Endodermal cell (in vitro differentiated cells): Measurements from ENCODE around the gene BAD. TPM values are rescaled to one million over a fixed set of nuclear protein-coding genes. Genes with fewer than 3 reads are reported as not detected.
A peak's percentile ranks its signal among the peaks of the same experiment; 100 is the strongest.

ENCODE experiments used
- DNase-seq: peaks from one replicate; pipeline ENCODE4 v3.0.0-alpha.2; 2017
- H3K27ac ChIP-seq: 2 replicates; pipeline ENCODE4 v1.5.1; 2013; ENCODE audit warnings: mild to moderate bottlenecking, low read depth, low read length, moderate library complexity
- H3K27me3 ChIP-seq: 2 replicates; pipeline ENCODE4 v1.6.1; 2013; ENCODE audit warnings: mild to moderate bottlenecking, low read length, moderate library complexity; ENCODE audit not compliant: insufficient read depth, control insufficient read depth, poor library complexity, severe bottlenecking
- H3K36me3 ChIP-seq: 2 replicates; pipeline ENCODE4 v1.7.0; 2013; ENCODE audit warnings: mild to moderate bottlenecking, low read length, moderate library complexity; ENCODE audit not compliant: control insufficient read depth, insufficient read depth
- H3K4me1 ChIP-seq: one replicate; pipeline ENCODE4 v1.7.0; 2013; ENCODE audit warnings: low read length; ENCODE audit not compliant: control insufficient read depth, insufficient read depth
- H3K4me3 ChIP-seq: 2 replicates; pipeline ENCODE4 v1.5.1; 2013; ENCODE audit warnings: mild to moderate bottlenecking, low read length, moderate library complexity
- H3K9ac ChIP-seq: 2 replicates; pipeline ENCODE4 v1.6.1; 2013; ENCODE audit warnings: mild to moderate bottlenecking, low read length, moderate library complexity; ENCODE audit not compliant: poor library complexity, severe bottlenecking; ENCODE audit errors: extremely low read depth
- H3K9me3 ChIP-seq: 2 replicates; pipeline ENCODE4 v1.6.1; 2013; ENCODE audit warnings: mild to moderate bottlenecking, low read length, moderate library complexity; ENCODE audit not compliant: control insufficient read depth
- H3K27ac Mint-ChIP-seq: 2 replicates; pipeline ENCODE4 v1.8.0; 2020; ENCODE audit warnings: mixed read lengths
- H3K27me3 Mint-ChIP-seq: 2 replicates; pipeline ENCODE4 v1.8.0; 2021; ENCODE audit warnings: mild to moderate bottlenecking, mixed read lengths; ENCODE audit not compliant: insufficient read depth
- H3K36me3 Mint-ChIP-seq: 2 replicates; pipeline ENCODE4 v1.8.0; 2020; ENCODE audit warnings: low read depth, mixed read lengths
- H3K4me1 Mint-ChIP-seq: 2 replicates; pipeline ENCODE4 v1.8.0; 2020; ENCODE audit warnings: mixed read lengths
- H3K4me3 Mint-ChIP-seq: 2 replicates; pipeline ENCODE4 v1.8.0; 2020; ENCODE audit warnings: mild to moderate bottlenecking, moderate library complexity, mixed read lengths
- H3K9me3 Mint-ChIP-seq: 2 replicates; pipeline ENCODE4 v1.8.0; 2020; ENCODE audit warnings: mild to moderate bottlenecking, mixed read lengths
- WGBS, 2 experiments: methylation state at CpG; one replicate each; pipeline versions ENCODE4 v1.1.5 to v1.1.7; 2013; ENCODE audit warnings: missing lambda C conversion rate in 2 of 2, mixed read lengths in 1 of 2; ENCODE audit not compliant: insufficient coverage in 1 of 2, insufficient read length in 1 of 2; 5-methylcytosine and 5-hydroxymethylcytosine counted together
- total RNA-seq, 2 donors: library from RNA; stranded (reverse); fragmentation: NEBNext Ultra II Directional in 1 of 2; extraction: Animal tissue kit (Norgen Biotek cat#: 25700) in 1 of 2; gene quantifications; 2 replicates in 1 of 2; 3 replicates in 1 of 2; pipeline ENCODE4 v1.2.1, GENCODE V29; 2021
- TF ChIP-seq, protein P1 (sequence below): fragments of 200-600 bp; sonication (generic); conservative IDR thresholded peaks from 2 replicates; pipeline ENCODE4 v1.5.0; 2021; ENCODE audit warnings: antibody characterized with exemption, mild to moderate bottlenecking

Gene BAD
- total RNA-seq, 2 donors from 2014 or later, result 42.3 to 48.2 TPM

DNA sequence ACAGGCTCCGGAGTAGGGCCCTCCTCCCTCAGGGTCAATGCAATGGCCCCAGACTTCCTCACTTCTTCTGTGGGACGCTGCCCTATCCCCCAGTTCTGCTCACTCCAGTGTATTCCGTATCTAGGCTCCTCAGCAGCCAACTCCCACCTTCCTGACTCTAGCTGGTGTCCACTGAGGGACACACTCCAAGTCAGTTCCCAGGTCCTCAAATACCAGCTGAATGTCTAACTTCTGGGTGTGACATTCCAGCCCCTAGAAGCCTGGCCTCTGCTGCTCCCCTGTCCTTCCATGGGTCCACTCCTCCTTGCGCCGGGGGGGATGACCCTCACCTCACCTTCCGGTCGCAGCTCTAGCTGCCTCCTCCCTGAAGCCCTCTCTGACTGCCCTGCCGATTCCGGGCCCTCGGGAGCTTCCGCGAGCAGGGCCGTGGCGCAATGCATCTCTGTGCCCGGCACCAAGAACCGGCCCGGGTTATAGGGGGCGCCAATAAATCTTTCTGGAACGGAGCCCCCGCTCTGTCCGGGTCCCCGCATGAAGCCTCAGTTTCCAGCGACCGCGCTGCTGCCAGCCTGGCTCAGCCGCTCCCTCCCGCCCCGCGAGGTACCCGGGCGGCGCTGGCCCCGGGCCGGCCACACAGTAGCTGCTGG is 15.4 kb downstream of the BAD start:
- peak overlapping the region; percentile 94 for H3K27ac ChIP-seq
- H3K9ac ChIP-seq, result peak overlapping the region; percentile 91
- Mint-ChIP-seq H3K9me3 (no peaks in the 10 kb centered on the region), H3K4me3 (peak overlapping the region; percentile 95), H3K27me3 (no peaks in the 10 kb centered on the region), H3K27ac (peak overlapping the region; percentile 99), H3K36me3 (peaks cover 21% of the 10 kb centered on the region), H3K4me1 (peaks cover 14% of the 10 kb centered on the region)
- TF ChIP-seq, protein P1, sequence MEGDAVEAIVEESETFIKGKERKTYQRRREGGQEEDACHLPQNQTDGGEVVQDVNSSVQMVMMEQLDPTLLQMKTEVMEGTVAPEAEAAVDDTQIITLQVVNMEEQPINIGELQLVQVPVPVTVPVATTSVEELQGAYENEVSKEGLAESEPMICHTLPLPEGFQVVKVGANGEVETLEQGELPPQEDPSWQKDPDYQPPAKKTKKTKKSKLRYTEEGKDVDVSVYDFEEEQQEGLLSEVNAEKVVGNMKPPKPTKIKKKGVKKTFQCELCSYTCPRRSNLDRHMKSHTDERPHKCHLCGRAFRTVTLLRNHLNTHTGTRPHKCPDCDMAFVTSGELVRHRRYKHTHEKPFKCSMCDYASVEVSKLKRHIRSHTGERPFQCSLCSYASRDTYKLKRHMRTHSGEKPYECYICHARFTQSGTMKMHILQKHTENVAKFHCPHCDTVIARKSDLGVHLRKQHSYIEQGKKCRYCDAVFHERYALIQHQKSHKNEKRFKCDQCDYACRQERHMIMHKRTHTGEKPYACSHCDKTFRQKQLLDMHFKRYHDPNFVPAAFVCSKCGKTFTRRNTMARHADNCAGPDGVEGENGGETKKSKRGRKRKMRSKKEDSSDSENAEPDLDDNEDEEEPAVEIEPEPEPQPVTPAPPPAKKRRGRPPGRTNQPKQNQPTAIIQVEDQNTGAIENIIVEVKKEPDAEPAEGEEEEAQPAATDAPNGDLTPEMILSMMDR, result no peak
- peak overlapping the region; percentile 82 for H3K4me3 ChIP-seq
- H3K9me3 ChIP-seq, result no peaks in the 10 kb centered on the region
- peak; percentile 90 for DNase-seq
- 3 to 17% methylated on average over 2 to 34 of the region's 34 CpGs for WGBS, 2 experiments
- peaks cover 11% of the 10 kb centered on the region for H3K36me3 ChIP-seq
- no peaks in the 10 kb centered on the region for H3K4me1 ChIP-seq
- no peaks in the 10 kb centered on the region for H3K27me3 ChIP-seq

DNA sequence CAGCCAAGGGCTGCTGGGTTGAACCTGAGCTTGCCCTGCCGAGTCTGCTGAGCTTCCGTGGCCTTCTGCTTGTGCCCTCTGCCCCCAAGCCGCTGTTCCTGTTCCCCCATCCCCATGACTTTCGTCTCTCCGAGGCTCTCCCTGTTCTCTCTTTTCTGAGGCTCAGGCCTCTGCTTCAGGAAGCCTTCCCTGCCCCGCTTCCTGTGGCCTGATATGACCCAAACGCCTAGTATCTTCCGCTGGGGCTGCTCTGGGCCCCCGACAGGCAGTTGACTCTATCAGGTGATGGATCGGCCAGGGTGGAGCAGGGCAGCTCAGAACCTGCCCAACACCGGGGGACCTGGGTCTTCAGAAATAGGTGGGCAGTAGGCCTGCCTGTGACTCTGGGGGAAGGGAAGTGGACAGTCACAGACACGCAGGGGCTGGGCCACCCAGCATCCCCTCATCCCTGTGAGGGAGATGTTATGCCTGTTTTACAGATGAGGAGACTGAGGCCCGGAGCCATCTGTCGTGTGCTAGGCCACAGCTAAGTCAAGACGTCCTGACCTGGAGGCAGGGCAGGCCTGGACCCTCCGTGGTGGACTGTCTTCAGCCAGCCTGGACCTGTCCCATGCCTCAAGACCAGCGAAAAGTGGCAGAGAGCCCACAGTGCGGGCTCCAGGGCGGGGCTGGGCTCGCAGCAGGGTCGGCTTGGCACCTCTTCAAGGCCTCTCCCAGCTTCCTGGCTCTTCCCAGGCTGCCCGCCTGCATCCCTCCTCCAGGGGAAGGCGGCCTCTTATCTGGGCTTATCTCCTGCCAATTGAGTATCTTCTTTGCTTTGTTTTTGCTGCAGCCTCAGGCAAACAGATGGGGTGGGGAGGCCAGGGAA is 16.2 kb downstream of the BAD start:
- Histone ChIP-seq H3K4me1 (no peaks in the 10 kb centered on the region), H3K9me3 (no peaks in the 10 kb centered on the region), H3K9ac (peak overlapping the region; percentile 91), H3K27ac (peak overlapping the region; percentile 94), H3K4me3 (peak overlapping the region; percentile 82), H3K36me3 (peaks cover 17% of the 10 kb centered on the region), H3K27me3 (no peaks in the 10 kb centered on the region)
- Mint-ChIP-seq H3K4me1 (peaks cover 10% of the 10 kb centered on the region), H3K36me3 (peaks cover 22% of the 10 kb centered on the region), H3K4me3 (peak overlapping the region; percentile 95), H3K27ac (peak overlapping the region; percentile 95), H3K9me3 (no peaks in the 10 kb centered on the region), H3K27me3 (no peaks in the 10 kb centered on the region)
- 80 to 87% methylated on average over 15 to 23 of the region's 23 CpGs for WGBS, 2 experiments
- TF ChIP-seq, protein P1, result no peak
- DNase-seq, result peak; percentile 87

DNA sequence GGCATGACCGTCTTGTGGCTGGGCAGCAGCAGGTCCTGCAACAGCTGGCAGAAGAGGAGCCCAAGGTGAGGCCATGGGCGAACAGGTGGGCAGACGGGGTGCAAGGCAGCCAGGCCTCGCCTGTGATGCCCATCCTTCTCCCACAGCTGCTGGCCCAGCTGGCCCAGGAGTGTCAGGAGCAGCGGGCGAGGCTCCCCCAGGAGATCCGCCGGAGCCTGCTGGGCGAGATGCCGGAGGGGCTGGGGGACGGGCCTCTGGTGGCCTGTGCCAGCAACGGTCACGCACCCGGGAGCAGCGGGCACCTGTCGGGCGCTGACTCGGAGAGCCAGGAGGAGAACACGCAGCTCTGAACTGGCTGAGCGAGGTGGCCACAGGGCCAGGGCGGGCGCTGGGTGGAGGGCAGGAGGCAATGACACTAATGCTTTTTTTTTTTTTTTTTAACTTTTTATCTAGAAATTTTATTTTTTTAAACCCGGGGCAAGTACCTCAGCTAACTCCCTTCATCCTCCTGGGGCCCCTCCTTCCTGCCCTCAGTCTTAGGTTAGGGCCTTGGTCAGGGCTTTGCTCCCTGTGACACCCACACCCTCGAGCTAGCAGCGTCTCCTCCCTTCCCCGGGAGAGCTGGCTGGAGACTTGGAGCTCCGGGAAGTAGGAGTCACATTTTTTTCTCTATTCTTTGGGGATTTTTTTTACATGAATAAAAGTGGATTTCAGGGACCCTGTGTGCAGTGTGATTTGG is 17.1 kb downstream of the BAD start:
- TF ChIP-seq, protein P1, result no peak
- no peak for DNase-seq
- WGBS, 2 experiments, result 87 to 88% methylated on average over 8 to 26 of the region's 27 CpGs
- Histone ChIP-seq H3K4me3 (no peak overlapping the region), H3K4me1 (no peaks in the 10 kb centered on the region), H3K27ac (no peak overlapping the region), H3K36me3 (peaks cover 25% of the 10 kb centered on the region), H3K27me3 (no peaks in the 10 kb centered on the region), H3K9ac (no peak overlapping the region), H3K9me3 (no peaks in the 10 kb centered on the region)
- Mint-ChIP-seq H3K36me3 (peaks cover 30% of the 10 kb centered on the region), H3K4me3 (no peak overlapping the region), H3K4me1 (peaks cover 10% of the 10 kb centered on the region), H3K27ac (peak overlapping the region; percentile 95), H3K9me3 (no peaks in the 10 kb centered on the region), H3K27me3 (no peaks in the 10 kb centered on the region)
